CD4-positive, alpha-beta T cell treated with Interleukin-15 for 4 hours (primary cell): Measurements from ENCODE around the gene MARCHF10.

Experiments used
- DNase-seq: peaks from one replicate; pipeline ENCODE4 v3.0.0-alpha.2; 2020; ENCODE audit warnings: low spot score

MARCHF10 gene

DNA sequence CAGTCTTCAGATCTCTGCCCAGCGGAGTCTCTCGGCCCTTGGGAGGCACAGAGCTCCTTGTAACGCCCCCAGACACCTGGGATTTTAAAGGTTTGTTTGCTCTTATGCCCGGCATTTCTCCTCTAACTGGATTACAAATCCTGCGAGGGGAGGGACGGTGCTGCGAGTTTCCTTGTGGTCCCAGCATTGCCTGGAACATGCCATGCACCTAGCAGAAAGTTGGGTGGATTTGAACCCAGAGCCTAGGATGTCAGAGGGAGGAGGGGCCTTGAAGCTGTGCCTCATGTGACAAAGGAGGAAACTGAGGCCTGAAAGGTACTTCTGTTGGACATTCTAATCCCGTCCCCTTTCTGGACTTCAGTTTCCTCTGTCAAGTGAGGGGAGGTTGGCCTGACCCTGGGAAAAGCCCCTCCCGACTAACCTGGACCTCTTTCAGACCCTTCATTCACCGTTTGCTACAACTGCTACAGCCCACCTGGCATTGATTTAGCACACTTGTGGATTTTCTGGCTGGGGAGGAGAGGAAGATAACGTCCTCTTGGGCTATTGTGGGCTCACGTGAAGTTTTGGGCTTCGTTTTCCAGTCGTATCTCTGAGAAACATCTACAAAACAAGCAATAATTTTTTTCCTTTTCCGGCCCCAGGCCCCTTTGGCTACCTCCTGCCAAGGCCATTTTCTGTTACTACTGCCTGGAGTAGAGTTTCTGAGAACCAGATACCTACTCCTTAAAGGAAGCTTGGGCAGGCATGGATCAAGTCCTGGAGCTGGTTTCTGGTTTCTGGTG lies 149.8 kb downstream of the MARCHF10 start:
- no peak for DNase-seq

- DNase-seq, result no peak
Measured at GRCh38 chr17:62657690-62658089, 150.4 kb downstream of the MARCHF10 start.

DNA sequence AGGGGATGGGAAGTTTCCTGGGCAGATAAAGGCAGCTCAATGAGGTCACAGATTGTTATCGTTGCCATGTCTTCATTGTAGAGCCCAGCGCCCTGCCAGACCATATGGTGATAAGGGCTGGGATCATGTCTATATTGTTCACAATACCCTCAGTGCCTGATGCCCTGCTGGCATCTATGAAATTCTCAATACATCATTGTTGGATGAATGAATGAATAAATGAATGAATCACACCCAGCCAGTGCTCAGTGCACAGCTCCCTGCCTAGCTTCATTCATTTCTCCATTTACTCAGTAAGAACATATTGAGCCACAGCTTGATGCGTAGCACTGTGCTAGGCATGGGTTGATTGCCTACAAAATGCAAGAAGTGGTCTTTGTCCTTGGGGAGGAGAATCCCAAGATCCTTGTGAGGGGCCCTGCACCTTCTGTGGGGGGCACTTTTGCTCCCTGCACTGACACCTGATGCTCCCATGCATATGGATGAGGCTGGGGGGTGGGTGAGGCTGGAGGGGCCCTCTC lies 150.9 kb downstream of the MARCHF10 start:
- no peak for DNase-seq

GRCh38 chr17:62656446-62656845 lies 151.7 kb downstream of the MARCHF10 start:
- DNase-seq, result no peak

DNA sequence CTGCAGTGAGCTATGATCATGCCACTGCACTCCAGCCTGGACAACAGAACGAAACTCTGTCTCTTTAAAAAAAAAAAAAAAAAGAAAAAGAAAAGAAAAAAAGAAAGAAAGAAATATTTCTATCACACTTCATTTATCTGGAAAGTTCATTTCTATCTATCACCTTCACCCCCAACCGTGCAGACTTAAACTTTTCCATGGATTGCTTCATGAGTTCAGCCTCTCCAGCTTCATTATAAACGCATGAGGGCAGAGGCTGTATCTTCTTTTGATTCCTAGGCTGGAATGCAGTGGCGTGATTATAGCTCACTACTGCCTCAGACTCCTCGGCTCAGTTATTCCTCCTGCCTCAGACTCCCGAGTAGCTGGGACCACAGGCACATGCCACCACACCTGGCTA lies 152.5 kb downstream of the MARCHF10 start:
- DNase-seq, result no peak

GRCh38 chr17:62653826-62654761 lies 154.0 kb downstream of the MARCHF10 start:
- no peak for DNase-seq

DNA sequence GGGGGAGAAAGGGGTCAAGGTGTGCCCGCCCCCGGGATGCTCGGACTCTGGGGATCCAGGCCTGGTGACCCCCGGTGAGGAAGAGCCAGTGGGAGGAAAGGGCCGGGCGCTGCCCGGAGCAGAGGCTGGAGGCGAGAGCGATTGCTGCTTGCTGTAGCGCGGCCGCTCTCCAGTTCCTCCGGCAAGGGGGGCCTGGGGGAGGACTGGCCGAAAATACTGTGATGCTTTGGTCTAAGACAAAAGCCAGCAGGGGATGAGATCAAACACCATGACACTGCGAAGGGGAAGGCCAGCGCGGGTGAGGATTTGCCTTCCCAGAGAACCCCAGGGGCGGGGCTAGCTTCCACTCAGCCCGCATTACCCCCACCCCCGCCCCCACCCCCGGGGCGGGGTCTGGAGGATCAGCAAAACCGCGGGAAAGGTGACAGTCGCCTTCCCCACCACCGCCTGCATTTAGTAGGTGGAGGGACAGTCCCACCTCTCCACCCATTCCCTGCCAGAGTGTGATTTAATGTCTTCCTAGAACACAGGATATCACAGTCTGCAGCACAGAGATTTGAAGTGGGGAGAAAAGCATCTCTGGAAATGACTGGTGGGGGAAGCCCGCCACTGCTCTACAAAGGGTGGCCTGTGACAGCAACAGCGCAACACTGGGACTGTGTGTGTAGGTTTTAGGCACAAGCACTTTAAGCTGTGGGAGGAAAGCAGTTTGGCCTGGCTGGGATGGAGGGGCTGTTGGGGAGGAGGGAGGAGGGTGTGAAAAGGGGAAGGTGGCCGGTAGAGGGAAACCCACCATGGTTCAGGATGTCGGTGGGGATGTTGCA lies 154.9 kb downstream of the MARCHF10 start:
- DNase-seq, result peak; percentile 78

- DNase-seq, result peak; percentile 19
Measured at GRCh38 chr17:62652251-62653001, 155.7 kb downstream of the MARCHF10 start.
